Lung (tissue), 12 donors: ENCODE measurements around the gene HS6ST3. TPM values are rescaled to one million over a fixed set of nuclear protein-coding genes. Genes with fewer than 3 reads are reported as not detected.

Source experiments
- ATAC-seq: fragments of 200-7000 bp; cut with Tn5 transposase; one replicate; pipeline ENCODE4 v1.9.1; 2020; ENCODE audit warnings: moderate number of reproducible peaks; ENCODE audit not compliant: insufficient read depth, low FRiP score
- DNase-seq, 3 donors: peaks; one replicate each; pipeline ENCODE4 v3.0.0-alpha.2; 2013 to 2017
- H3K27ac ChIP-seq, 2 donors: one replicate each; pipeline ENCODE4 v1.5.1; 2013; ENCODE audit warnings: mild to moderate bottlenecking in 2 of 2, moderate library complexity in 2 of 2, control low read depth in 1 of 2, inconsistent platforms in 1 of 2, low read depth in 1 of 2, low read length in 1 of 2
- H3K27me3 ChIP-seq, 3 donors: one replicate each; pipeline ENCODE4 v1.5.1; 2013; ENCODE audit warnings: low read length in 2 of 3; ENCODE audit not compliant: control insufficient read depth in 3 of 3, insufficient read depth in 3 of 3
- H3K36me3 ChIP-seq, 4 donors: one replicate each; pipeline ENCODE4 v1.5.1; 2013; ENCODE audit warnings: low read length in 4 of 4, mild to moderate bottlenecking in 1 of 4, moderate library complexity in 1 of 4; ENCODE audit not compliant: control insufficient read depth in 4 of 4, insufficient read depth in 4 of 4
- H3K4me1 ChIP-seq, 5 donors: one replicate each; pipeline ENCODE4 v1.5.1; 2013; ENCODE audit warnings: low read length in 5 of 5, mild to moderate bottlenecking in 2 of 5, moderate library complexity in 1 of 5; ENCODE audit not compliant: control insufficient read depth in 5 of 5, insufficient read depth in 5 of 5
- H3K4me3 ChIP-seq: one replicate; pipeline ENCODE4 v1.5.1; 2013; ENCODE audit warnings: mild to moderate bottlenecking, control low read depth, moderate library complexity
- H3K9ac ChIP-seq, 2 donors: one replicate each; pipeline ENCODE4 v1.5.1; 2013; ENCODE audit warnings: low read length in 2 of 2, control low read depth in 1 of 2; ENCODE audit not compliant: insufficient read depth in 1 of 2
- H3K9me3 ChIP-seq, 4 donors: one replicate each; pipeline ENCODE4 v1.5.1; 2013; ENCODE audit warnings: low read length in 3 of 4, mild to moderate bottlenecking in 1 of 4, moderate library complexity in 1 of 4; ENCODE audit not compliant: control insufficient read depth in 4 of 4, insufficient read depth in 3 of 4
- WGBS, 2 donors: extraction: QIAGEN DNeasy Blood & Tissue Kit; methylation state at CpG; one replicate each; pipeline ENCODE4 v1.1.7; 2013; 5-methylcytosine and 5-hydroxymethylcytosine counted together
- polyA plus RNA-seq, 2 donors: library from polyadenylated mRNA; stranded (reverse); fragments of 200-250 nt; gene quantifications; one replicate each; pipeline ENCODE4 v1.2.1, GENCODE V29; 2013
- total RNA-seq, 2 donors: library from RNA; depleted of rRNA in 1 of 2; stranded (reverse); fragments of >200 nt in 1 of 2; gene quantifications; one replicate each; pipeline ENCODE4 v1.2.1, GENCODE V29; 2014 to 2021
- TF ChIP-seq, protein P1 (sequence below): IDR thresholded peaks from 2 replicates; pipeline ENCODE4 v1.5.1; 2012; ENCODE audit warnings: mild to moderate bottlenecking; ENCODE audit errors: control extremely low read depth, extremely low read depth
- donor health status: control.
- donor health status: control.
- donor health status: Bipolar disorder and iron deficiency.
- donor health status: healthy.
- donor health status: DM: yes; HTN: yes; CAD: no.

HS6ST3 gene
- total and polyA plus RNA-seq, 4 donors = 0.01 to 0.17 (median 0.04) TPM

DNA sequence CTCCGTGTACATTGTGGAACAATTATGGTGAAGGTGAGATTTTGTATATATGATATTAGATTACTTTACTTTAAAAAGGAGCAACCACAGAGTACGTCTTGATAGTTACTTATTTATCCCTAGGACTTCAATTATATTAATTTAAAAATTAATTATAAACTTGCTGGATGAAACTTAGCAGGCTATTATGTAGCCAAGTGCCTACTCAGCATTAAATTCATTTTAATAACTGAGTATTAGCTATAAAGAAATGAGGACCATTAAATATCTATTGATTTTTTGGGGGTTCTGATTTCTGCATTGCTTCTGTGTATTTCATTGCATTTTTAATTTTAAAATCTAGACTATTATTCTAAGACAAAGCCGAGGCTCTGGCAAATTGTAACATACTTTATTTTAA is 109.4 kb downstream of the HS6ST3 start:
- TF ChIP-seq, protein P1, sequence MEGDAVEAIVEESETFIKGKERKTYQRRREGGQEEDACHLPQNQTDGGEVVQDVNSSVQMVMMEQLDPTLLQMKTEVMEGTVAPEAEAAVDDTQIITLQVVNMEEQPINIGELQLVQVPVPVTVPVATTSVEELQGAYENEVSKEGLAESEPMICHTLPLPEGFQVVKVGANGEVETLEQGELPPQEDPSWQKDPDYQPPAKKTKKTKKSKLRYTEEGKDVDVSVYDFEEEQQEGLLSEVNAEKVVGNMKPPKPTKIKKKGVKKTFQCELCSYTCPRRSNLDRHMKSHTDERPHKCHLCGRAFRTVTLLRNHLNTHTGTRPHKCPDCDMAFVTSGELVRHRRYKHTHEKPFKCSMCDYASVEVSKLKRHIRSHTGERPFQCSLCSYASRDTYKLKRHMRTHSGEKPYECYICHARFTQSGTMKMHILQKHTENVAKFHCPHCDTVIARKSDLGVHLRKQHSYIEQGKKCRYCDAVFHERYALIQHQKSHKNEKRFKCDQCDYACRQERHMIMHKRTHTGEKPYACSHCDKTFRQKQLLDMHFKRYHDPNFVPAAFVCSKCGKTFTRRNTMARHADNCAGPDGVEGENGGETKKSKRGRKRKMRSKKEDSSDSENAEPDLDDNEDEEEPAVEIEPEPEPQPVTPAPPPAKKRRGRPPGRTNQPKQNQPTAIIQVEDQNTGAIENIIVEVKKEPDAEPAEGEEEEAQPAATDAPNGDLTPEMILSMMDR = no peak
- Histone ChIP-seq H3K4me1 (no peaks in the 10 kb centered on the region), H3K27ac (no peak overlapping the region), H3K9ac (no peak overlapping the region), H3K27me3 (no peaks in the 10 kb centered on the region), H3K4me3 (no peak overlapping the region), H3K9me3 (peaks cover 0 to 5% (median 2%) of the 10 kb centered on the region in 4 donors), H3K36me3 (no peaks in the 10 kb centered on the region)
- WGBS, 2 donors = 85 to 94% methylated on average over 3 of the region's 3 CpGs
- no peak for DNase-seq
- ATAC-seq = no peak

DNA sequence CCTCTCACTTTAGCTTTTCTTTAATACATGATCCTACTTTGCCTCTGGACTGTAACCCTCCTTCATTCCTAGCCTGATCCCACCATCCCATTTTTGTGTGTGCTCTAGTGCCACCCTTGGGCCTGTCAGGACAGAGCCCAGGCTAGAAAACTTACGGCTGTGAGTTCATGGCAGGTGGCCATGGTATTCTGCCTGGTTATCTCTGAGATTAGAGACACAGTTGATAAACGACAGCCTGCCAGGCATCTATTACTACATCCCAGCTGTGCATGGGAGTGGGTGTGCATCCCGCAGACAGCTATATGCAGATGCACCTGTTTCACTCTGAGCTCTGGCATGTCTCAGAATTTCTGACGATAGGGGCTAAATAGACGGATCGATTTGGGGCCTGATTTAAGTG is 110.9 kb downstream of the HS6ST3 start:
- Histone ChIP-seq H3K27ac (no peak overlapping the region), H3K36me3 (no peaks in the 10 kb centered on the region), H3K9me3 (peaks cover 0 to 5% (median 2%) of the 10 kb centered on the region in 4 donors), H3K9ac (no peak overlapping the region), H3K4me3 (no peak overlapping the region), H3K4me1 (no peaks in the 10 kb centered on the region), H3K27me3 (no peaks in the 10 kb centered on the region)
- 75 to 85% methylated on average over 6 of the region's 6 CpGs for WGBS, 2 donors
- no peak for ATAC-seq
- DNase-seq = no peak
- TF ChIP-seq, protein P1 = no peak

DNA sequence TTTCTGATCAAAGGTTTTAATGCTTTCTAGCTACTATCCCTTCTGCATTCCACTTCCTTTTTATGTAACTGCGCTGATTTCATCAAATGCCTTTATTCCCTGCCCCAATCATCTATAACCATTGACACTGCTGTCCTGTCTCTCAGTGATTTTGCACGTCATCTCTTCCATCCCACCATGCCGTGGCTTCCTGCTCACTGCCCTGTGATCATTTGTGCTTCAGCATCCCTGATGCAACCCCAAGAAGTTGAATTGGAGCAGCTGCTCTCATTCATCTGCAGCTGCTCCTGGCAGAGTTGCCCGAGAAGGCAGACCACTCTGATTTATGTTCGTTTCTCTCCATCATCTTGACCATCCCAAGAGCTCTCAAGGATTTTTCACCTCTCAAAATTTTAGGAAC is 112.4 kb downstream of the HS6ST3 start:
- TF ChIP-seq, protein P1 = no peak
- Histone ChIP-seq H3K4me1 (no peaks in the 10 kb centered on the region), H3K27ac (no peak overlapping the region), H3K9me3 (peaks cover 0 to 9% (median 2%) of the 10 kb centered on the region in 4 donors), H3K4me3 (no peak overlapping the region), H3K27me3 (no peaks in the 10 kb centered on the region), H3K36me3 (no peaks in the 10 kb centered on the region), H3K9ac (no peak overlapping the region)
- WGBS, 2 donors = 74 to 82% methylated on average over 5 of the region's 5 CpGs
- DNase-seq (no peak), ATAC-seq (no peak)

DNA sequence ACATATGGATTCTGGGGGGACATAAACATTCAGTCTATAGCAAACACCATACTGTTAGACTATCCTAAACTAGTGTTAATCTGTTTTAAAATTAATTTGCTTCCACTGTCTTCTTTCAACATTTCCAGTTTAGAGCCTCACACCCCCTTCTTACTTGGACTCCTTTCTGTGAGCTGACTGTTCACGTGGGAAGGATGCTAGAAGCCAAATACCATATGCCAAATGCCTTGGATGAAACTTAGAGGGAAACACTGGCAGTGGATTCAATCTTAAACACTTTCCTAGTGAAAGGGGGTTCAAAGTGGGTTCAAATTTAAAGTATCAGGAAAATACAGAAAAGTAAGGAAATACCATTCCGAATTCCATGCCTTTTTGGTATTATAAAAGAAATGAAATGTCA is 113.6 kb downstream of the HS6ST3 start:
- Histone ChIP-seq H3K4me3 (no peak overlapping the region), H3K36me3 (no peaks in the 10 kb centered on the region), H3K27ac (no peak overlapping the region), H3K9ac (no peak overlapping the region), H3K9me3 (peaks cover 0 to 9% (median 0%) of the 10 kb centered on the region in 4 donors), H3K4me1 (no peaks in the 10 kb centered on the region), H3K27me3 (no peaks in the 10 kb centered on the region)
- DNase-seq (no peak), ATAC-seq (no peak)
- 79 to 85% methylated on average over 2 of the region's 2 CpGs for WGBS, 2 donors
- TF ChIP-seq, protein P1 = no peak
